IPS-20b (cell line): ENCODE measurements around the gene GALNT13.

ENCODE experiments used
- H3K27ac ChIP-seq: one replicate; pipeline ENCODE4 v1.5.1; 2013; ENCODE audit warnings: low read length
- H3K27me3 ChIP-seq: 2 replicates; pipeline ENCODE4 v1.6.1; 2013; ENCODE audit warnings: mild to moderate bottlenecking, low read length, inconsistent platforms; ENCODE audit not compliant: insufficient read depth
- H3K36me3 ChIP-seq: 2 replicates; pipeline ENCODE4 v1.6.1; 2013; ENCODE audit warnings: low read depth, mild to moderate bottlenecking, inconsistent platforms, low read length, moderate library complexity; ENCODE audit not compliant: insufficient read depth
- H3K4me1 ChIP-seq: 2 replicates; pipeline ENCODE4 v1.6.1; 2013; ENCODE audit warnings: mild to moderate bottlenecking, control low read depth, inconsistent platforms, low read length, moderate library complexity; ENCODE audit not compliant: insufficient read depth
- H3K4me3 ChIP-seq: 2 replicates; pipeline ENCODE4 v1.5.1; 2013; ENCODE audit warnings: mild to moderate bottlenecking, low read length, inconsistent platforms
- H3K9ac ChIP-seq: 2 replicates; pipeline ENCODE4 v1.6.1; 2013; ENCODE audit warnings: low read depth, mild to moderate bottlenecking, inconsistent platforms, low read length, moderate library complexity
- H3K9me3 ChIP-seq: 2 replicates; pipeline ENCODE4 v1.6.1; 2013; ENCODE audit warnings: mild to moderate bottlenecking, low read depth, low read length, inconsistent platforms; ENCODE audit not compliant: insufficient read depth

Gene GALNT13

GRCh38 chr2:154263206-154263605 is 391.5 kb downstream of the GALNT13 start:
- Histone ChIP-seq H3K4me3 (no peak overlapping the region), H3K36me3 (no peaks in the 10 kb centered on the region), H3K27ac (no peak overlapping the region), H3K4me1 (no peaks in the 10 kb centered on the region), H3K9me3 (no peaks in the 10 kb centered on the region), H3K9ac (no peak overlapping the region), H3K27me3 (no peaks in the 10 kb centered on the region)

- no peaks in the 10 kb centered on the region for H3K36me3 ChIP-seq
- no peak overlapping the region for H3K27ac ChIP-seq
- no peaks in the 10 kb centered on the region for H3K27me3 ChIP-seq
- H3K9ac ChIP-seq: no peak overlapping the region
- H3K9me3 ChIP-seq: no peaks in the 10 kb centered on the region
- H3K4me1 ChIP-seq: no peaks in the 10 kb centered on the region
- no peak overlapping the region for H3K4me3 ChIP-seq
These were observed 392.3 kb downstream of the GALNT13 start for GRCh38 chr2:154264024-154264423.

- no peak overlapping the region for H3K9ac ChIP-seq
These were observed 396.3 kb downstream of the GALNT13 start for GRCh38 chr2:154267983-154268382.

GRCh38 chr2:154280543-154280942 is 408.8 kb downstream of the GALNT13 start:
- Histone ChIP-seq H3K4me1 (no peaks in the 10 kb centered on the region; the same call in 1 of the 2 replicates), H3K9ac (no peak overlapping the region), H3K9me3 (peaks cover 3% of the 10 kb centered on the region; the same call in 1 of the 2 replicates), H3K4me3 (no peak overlapping the region), H3K27ac (no peak overlapping the region), H3K27me3 (no peaks in the 10 kb centered on the region), H3K36me3 (no peaks in the 10 kb centered on the region)

More at GRCh38 chr2:154267983-154268382, 396.3 kb downstream of the GALNT13 start:
- H3K27me3 ChIP-seq: no peaks in the 10 kb centered on the region
- no peak overlapping the region for H3K27ac ChIP-seq
- no peaks in the 10 kb centered on the region for H3K36me3 ChIP-seq
- no peak overlapping the region for H3K4me3 ChIP-seq
- no peaks in the 10 kb centered on the region for H3K9me3 ChIP-seq
- H3K4me1 ChIP-seq: no peaks in the 10 kb centered on the region

GRCh38 chr2:154289870-154290269 is 418.1 kb downstream of the GALNT13 start:
- Histone ChIP-seq H3K4me3 (no peak overlapping the region), H3K36me3 (no peaks in the 10 kb centered on the region), H3K27me3 (no peaks in the 10 kb centered on the region), H3K27ac (no peak overlapping the region), H3K9ac (no peak overlapping the region), H3K9me3 (peaks cover 14% of the 10 kb centered on the region), H3K4me1 (no peaks in the 10 kb centered on the region)

- Histone ChIP-seq H3K27me3 (no peaks in the 10 kb centered on the region), H3K9ac (no peak overlapping the region), H3K9me3 (peaks cover 14% of the 10 kb centered on the region), H3K27ac (no peak overlapping the region), H3K4me3 (no peak overlapping the region), H3K4me1 (no peaks in the 10 kb centered on the region), H3K36me3 (no peaks in the 10 kb centered on the region)
These were observed 419.8 kb downstream of the GALNT13 start for GRCh38 chr2:154291511-154291910.

GRCh38 chr2:154291927-154292326 is 420.2 kb downstream of the GALNT13 start:
- Histone ChIP-seq H3K4me1 (no peaks in the 10 kb centered on the region), H3K4me3 (no peak overlapping the region), H3K27me3 (no peaks in the 10 kb centered on the region), H3K36me3 (no peaks in the 10 kb centered on the region), H3K27ac (no peak overlapping the region), H3K9ac (no peak overlapping the region), H3K9me3 (peaks cover 13% of the 10 kb centered on the region; the same call in 1 of the 2 replicates)

- Histone ChIP-seq H3K9ac (no peak overlapping the region), H3K27ac (no peak overlapping the region), H3K36me3 (no peaks in the 10 kb centered on the region), H3K4me1 (no peaks in the 10 kb centered on the region), H3K27me3 (no peaks in the 10 kb centered on the region), H3K4me3 (no peak overlapping the region), H3K9me3 (peaks cover 3% of the 10 kb centered on the region; the same call in 1 of the 2 replicates)
These were observed 422.1 kb downstream of the GALNT13 start for GRCh38 chr2:154293864-154294263.

- Histone ChIP-seq H3K36me3 (no peaks in the 10 kb centered on the region), H3K4me3 (no peak overlapping the region), H3K4me1 (no peaks in the 10 kb centered on the region), H3K27ac (no peak overlapping the region), H3K9ac (no peak overlapping the region), H3K9me3 (no peaks in the 10 kb centered on the region), H3K27me3 (no peaks in the 10 kb centered on the region)
These were observed 434.7 kb downstream of the GALNT13 start for GRCh38 chr2:154306266-154306970.

GRCh38 chr2:154307007-154307406 is 435.3 kb downstream of the GALNT13 start:
- no peaks in the 10 kb centered on the region for H3K9me3 ChIP-seq
- H3K27me3 ChIP-seq: no peaks in the 10 kb centered on the region
- no peak overlapping the region for H3K27ac ChIP-seq
- no peak overlapping the region for H3K4me3 ChIP-seq
- no peaks in the 10 kb centered on the region for H3K36me3 ChIP-seq
- no peaks in the 10 kb centered on the region for H3K4me1 ChIP-seq
- no peak overlapping the region for H3K9ac ChIP-seq

- Histone ChIP-seq H3K27me3 (no peaks in the 10 kb centered on the region), H3K4me3 (no peak overlapping the region), H3K36me3 (no peaks in the 10 kb centered on the region), H3K9ac (no peak overlapping the region), H3K4me1 (0 out of 2 replicates have a peak, but pooled peaks cover under 1% of the 10 kb centered on the region), H3K27ac (no peak overlapping the region), H3K9me3 (no peaks in the 10 kb centered on the region)
These were observed 452.9 kb downstream of the GALNT13 start for GRCh38 chr2:154324601-154325000.

GRCh38 chr2:154329510-154329909 is 457.8 kb downstream of the GALNT13 start:
- Histone ChIP-seq H3K27me3 (no peaks in the 10 kb centered on the region), H3K36me3 (no peaks in the 10 kb centered on the region), H3K4me3 (no peak overlapping the region), H3K27ac (no peak overlapping the region), H3K9ac (no peak overlapping the region), H3K4me1 (0 out of 2 replicates have a peak, but pooled peaks cover 3% of the 10 kb centered on the region), H3K9me3 (no peaks in the 10 kb centered on the region)
